AG04450 (cell line): ENCODE results near the gene ITIH4. TPM values are rescaled to one million over a fixed set of nuclear protein-coding genes. Genes with fewer than 3 reads are reported as not detected.

Experiments
- CTCF ChIA-PET: fragments of 300-600, 350-600 bp; formaldehyde crosslinking; extraction: SDS; loops from one replicate; lab custom pipeline; 2022; ENCODE audit warnings: antibody characterized with exemption, inconsistent platforms; lab: Charles Lee
- POLR2A ChIA-PET: fragments of 350-600 bp; formaldehyde crosslinking; extraction: SDS; loops from one replicate; lab custom pipeline; 2021; ENCODE audit warnings: antibody characterized with exemption, inconsistent platforms; lab: Yijun Ruan, JAX
- DNase-seq: peaks from one replicate; pipeline ENCODE4 v3.0.0-alpha.2; 2011; ENCODE audit warnings: low read depth, low spot score
- H3K27ac ChIP-seq: one replicate; pipeline ENCODE4 v1.5.1; 2012; ENCODE audit warnings: low read depth, low read length, control low read depth
- H3K27me3 ChIP-seq: one replicate; pipeline ENCODE4 v1.6.0; 2012; ENCODE audit warnings: low read length; ENCODE audit not compliant: control insufficient read depth, insufficient read depth
- H3K4me3 ChIP-seq: 2 replicates; pipeline ENCODE4 v1.5.1; 2011; ENCODE audit warnings: mild to moderate bottlenecking, low read depth, low read length, control low read depth
- H3K9me3 ChIP-seq: 2 replicates; pipeline ENCODE4 v1.5.1; 2012; ENCODE audit warnings: low read length; ENCODE audit not compliant: control insufficient read depth, insufficient read depth
- polyA plus RNA-seq: library from polyadenylated mRNA; depleted of rRNA; stranded (reverse); fragments of >200 nt; gene quantifications from 2 replicates; pipeline ENCODE4 v1.2.3, GENCODE V29; 2011
- TF ChIP-seq, protein P1 (sequence below): IDR thresholded peaks from 2 replicates; pipeline ENCODE4 v1.5.1; 2011; ENCODE audit warnings: low read depth, low read length, control low read depth, inconsistent platforms

Gene ITIH4
- polyA plus RNA-seq, 1 experiment = 0.64 TPM

GRCh38 chr3:52793702-52794611 lies 36.5 kb downstream of the ITIH4 start:
- DNase-seq = no peak
- CTCF ChIA-PET = interaction anchor here (1.8 kb wide), 1 partner anchor 27 kb away, joined by 4 read pairs; no protein-coding TSS in a partner anchor
- Histone ChIP-seq H3K4me3 (no peak overlapping the region), H3K9me3 (no peaks in the 10 kb centered on the region; the same call in 1 of the 2 replicates), H3K27me3 (peaks cover 10% of the 10 kb centered on the region), H3K27ac (no peak overlapping the region)
- TF ChIP-seq, protein P1, sequence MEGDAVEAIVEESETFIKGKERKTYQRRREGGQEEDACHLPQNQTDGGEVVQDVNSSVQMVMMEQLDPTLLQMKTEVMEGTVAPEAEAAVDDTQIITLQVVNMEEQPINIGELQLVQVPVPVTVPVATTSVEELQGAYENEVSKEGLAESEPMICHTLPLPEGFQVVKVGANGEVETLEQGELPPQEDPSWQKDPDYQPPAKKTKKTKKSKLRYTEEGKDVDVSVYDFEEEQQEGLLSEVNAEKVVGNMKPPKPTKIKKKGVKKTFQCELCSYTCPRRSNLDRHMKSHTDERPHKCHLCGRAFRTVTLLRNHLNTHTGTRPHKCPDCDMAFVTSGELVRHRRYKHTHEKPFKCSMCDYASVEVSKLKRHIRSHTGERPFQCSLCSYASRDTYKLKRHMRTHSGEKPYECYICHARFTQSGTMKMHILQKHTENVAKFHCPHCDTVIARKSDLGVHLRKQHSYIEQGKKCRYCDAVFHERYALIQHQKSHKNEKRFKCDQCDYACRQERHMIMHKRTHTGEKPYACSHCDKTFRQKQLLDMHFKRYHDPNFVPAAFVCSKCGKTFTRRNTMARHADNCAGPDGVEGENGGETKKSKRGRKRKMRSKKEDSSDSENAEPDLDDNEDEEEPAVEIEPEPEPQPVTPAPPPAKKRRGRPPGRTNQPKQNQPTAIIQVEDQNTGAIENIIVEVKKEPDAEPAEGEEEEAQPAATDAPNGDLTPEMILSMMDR = no peak
- POLR2A ChIA-PET = no interaction called here

GRCh38 chr3:52792961-52793695 lies 37.3 kb downstream of the ITIH4 start:
- POLR2A ChIA-PET = interaction anchor here (0.7 kb wide), 1 partner anchor 43 kb away, joined by 5 read pairs; no protein-coding TSS in a partner anchor
- CTCF ChIA-PET = no interaction called here
- Histone ChIP-seq H3K4me3 (no peak overlapping the region), H3K27ac (no peak overlapping the region), H3K9me3 (no peaks in the 10 kb centered on the region; the same call in 1 of the 2 replicates), H3K27me3 (peaks cover 12% of the 10 kb centered on the region)
- DNase-seq = no peak
- TF ChIP-seq, protein P1 = no peak

- H3K4me3 ChIP-seq = no peak overlapping the region
- TF ChIP-seq, protein P1 = 0 out of 2 replicates have a peak, but pooled peaks have one; percentile 1
- peaks cover 17% of the 10 kb centered on the region for H3K27me3 ChIP-seq
- CTCF ChIA-PET = no interaction called here
- H3K27ac ChIP-seq = no peak overlapping the region
- POLR2A ChIA-PET = interaction anchor here (0.7 kb wide), 1 partner anchor 42 kb away, joined by 5 read pairs; no protein-coding TSS in a partner anchor
- H3K9me3 ChIP-seq = no peaks in the 10 kb centered on the region; the same call in 1 of the 2 replicates
- no peak for DNase-seq
Measured at GRCh38 chr3:52792413-52792812, 38.1 kb downstream of the ITIH4 start.

- H3K4me3 ChIP-seq = no peak overlapping the region
- ChIA-PET POLR2A (no interaction called here), CTCF (interaction anchor here (1.6 kb wide), 1 partner anchor 29 kb away, joined by 4 read pairs; no protein-coding TSS in a partner anchor)
Measured at GRCh38 chr3:52791928-52792327, 38.5 kb downstream of the ITIH4 start.

More at GRCh38 chr3:52791928-52792327, 38.5 kb downstream of the ITIH4 start:
- TF ChIP-seq, protein P1 = no peak
- no peak for DNase-seq
- Histone ChIP-seq H3K27me3 (peaks cover 17% of the 10 kb centered on the region), H3K9me3 (no peaks in the 10 kb centered on the region; the same call in 1 of the 2 replicates), H3K27ac (no peak overlapping the region)
